ENCODE results near the gene YJU2.

- TF ChIP-seq CTCF (IDR thresholded peaks at IDR 0.05): no peak
- TF ChIP-seq EZH2phosphoT487 (IDR thresholded peaks at IDR 0.05): no peak
- no peak for TF ChIP-seq EZH2 (IDR thresholded peaks at IDR 0.05)
Measured at GRCh38 chr19:4241824-4242430, 5.0 kb upstream of the YJU2 start.

All from neural progenitor cell (in vitro differentiated cells).